Peyer's patch (tissue), 4 donors: ENCODE results near the gene KCNQ1. TPM values are rescaled to one million over a fixed set of nuclear protein-coding genes. Genes with fewer than 3 reads are reported as not detected.

Source experiments
- DNase-seq, 3 donors: peaks; one replicate each; pipeline ENCODE4 v3.0.0-alpha.2; 2017 to 2019
- H3K27ac ChIP-seq, 4 donors: fragments of 200-600 bp; sonication (generic); one replicate each; pipeline ENCODE4 v1.5.1; 2016 to 2019
- H3K27me3 ChIP-seq, 2 donors: fragments of 200-600 bp; sonication (generic); one replicate each; pipeline ENCODE4 v1.5.1; 2019
- H3K36me3 ChIP-seq, 3 donors: fragments of 200-600 bp; sonication (generic); one replicate each; pipeline ENCODE4 v1.5.1; 2016 to 2019
- H3K4me1 ChIP-seq, 4 donors: fragments of 200-600 bp; sonication (generic); one replicate each; pipeline ENCODE4 v1.5.1; 2016 to 2019
- H3K4me3 ChIP-seq, 4 donors: fragments of 200-600 bp; sonication (generic); 1 replicate in 3 of 4; 2 replicates in 1 of 4; pipeline ENCODE4 v1.5.1; 2016 to 2019; ENCODE audit warnings: mild to moderate bottlenecking in 1 of 4
- H3K9me3 ChIP-seq, 4 donors: fragments of 200-600 bp; sonication (generic); one replicate each; pipeline ENCODE4 v1.5.1; 2016 to 2019; ENCODE audit warnings: mild to moderate bottlenecking in 1 of 4
- CTCF ChIP-seq, 6 experiments: fragments of 450-650 bp in 4 of 6; fragments of 200-600 bp in 2 of 6; sonication (generic) in 1 of 6; IDR thresholded peaks; one replicate each; pipeline ENCODE4 v1.5.1; 2017 to 2019; ENCODE audit warnings: antibody characterized with exemption in 6 of 6, mild to moderate bottlenecking in 3 of 6, moderate library complexity in 1 of 6
- POLR2A ChIP-seq, 2 donors: fragments of 450-650 bp; IDR thresholded peaks; one replicate each; pipeline ENCODE4 v1.5.1; 2017; ENCODE audit warnings: antibody characterized with exemption in 2 of 2, mild to moderate bottlenecking in 2 of 2, moderate library complexity in 2 of 2
- total RNA-seq, 4 donors: library from RNA; depleted of rRNA; stranded (reverse); fragments of >200 nt; gene quantifications; one replicate each; pipeline ENCODE4 v1.1.0, GENCODE V29; 2016

The KCNQ1 gene
- total RNA-seq, 4 donors from 2014 or later, result 50.6 to 66.4 (median 54.2) TPM

DNA sequence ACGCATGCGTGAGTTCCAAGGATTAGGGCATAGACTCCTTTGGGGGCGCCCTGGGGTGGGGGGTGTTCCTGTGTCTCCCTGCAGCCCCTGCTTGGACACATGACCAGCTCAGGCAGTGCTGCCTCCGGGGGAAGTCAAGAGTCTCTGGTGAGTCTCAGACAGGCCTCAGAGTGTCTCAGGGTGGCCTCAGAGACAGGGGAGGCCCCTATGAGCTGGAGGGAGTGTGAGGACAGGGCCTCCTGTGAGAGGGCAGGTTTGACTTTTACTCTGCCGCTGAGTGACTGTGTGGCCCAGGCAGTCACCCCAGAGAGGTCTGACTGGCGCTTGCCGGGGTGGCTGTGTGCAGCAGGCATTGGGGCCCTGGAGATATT, 296.2 kb downstream of the KCNQ1 start:
- no peak overlapping the region for H3K4me3 ChIP-seq
- no peak for TF ChIP-seq CTCF (IDR thresholded peaks at IDR 0.05)
- no peak for TF ChIP-seq POLR2A (IDR thresholded peaks at IDR 0.05)
- H3K9me3 ChIP-seq, result no peaks in the 10 kb centered on the region
- H3K4me1 ChIP-seq, result peaks cover 0 to 23% (median 2%) of the 10 kb centered on the region in 4 donors
- H3K27ac ChIP-seq, result no peak overlapping the region
- DNase-seq, result no peak
- H3K36me3 ChIP-seq, result no peaks in the 10 kb centered on the region
- no peaks in the 10 kb centered on the region for H3K27me3 ChIP-seq

DNA sequence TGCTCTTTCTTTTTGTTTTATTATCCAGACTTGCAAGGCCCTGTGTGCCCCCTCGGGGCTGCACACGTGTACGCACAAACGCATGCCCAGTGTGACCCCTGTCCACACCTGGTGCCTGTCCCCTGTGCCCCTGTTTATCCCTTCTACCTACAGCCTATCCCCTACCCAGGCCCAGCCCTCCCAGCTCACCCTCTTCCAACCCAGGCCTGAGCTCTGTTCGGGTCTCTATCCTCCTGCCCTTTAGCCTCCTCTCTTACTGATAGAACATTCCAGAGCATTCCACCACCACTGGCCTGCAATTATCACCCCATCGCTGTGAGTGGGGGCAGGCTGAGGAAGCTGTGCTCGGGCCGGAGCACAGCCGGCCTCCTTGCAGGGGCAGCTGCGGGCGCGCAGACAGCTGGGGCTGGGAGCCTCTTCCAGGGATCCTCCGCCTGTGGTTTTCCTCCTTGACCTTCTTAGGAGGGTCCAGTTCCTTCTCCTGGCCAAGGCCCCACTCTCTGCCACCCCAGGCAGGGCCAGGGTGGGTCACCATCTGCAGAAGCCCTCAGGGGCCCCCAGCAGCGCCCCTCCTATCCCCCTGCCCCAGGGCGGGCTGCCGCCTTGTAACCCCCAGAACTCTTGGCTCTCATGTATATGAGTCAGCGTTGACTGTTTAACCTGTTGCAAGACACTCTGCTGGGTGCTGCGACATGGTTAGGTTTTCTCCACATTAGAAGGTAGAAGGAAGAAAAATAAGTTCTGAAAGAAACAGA, 296.7 kb downstream of the KCNQ1 start:
- peak overlapping the region in 1 of 4 donors; percentile 31 for H3K27ac ChIP-seq
- no peaks in the 10 kb centered on the region for H3K9me3 ChIP-seq
- no peak overlapping the region for H3K4me3 ChIP-seq
- peaks cover 0 to 17% (median 2%) of the 10 kb centered on the region in 4 donors for H3K4me1 ChIP-seq
- peak in 1 of 3 donors; percentile 47 for DNase-seq
- no peak for TF ChIP-seq POLR2A (IDR thresholded peaks at IDR 0.05)
- no peaks in the 10 kb centered on the region for H3K36me3 ChIP-seq
- no peaks in the 10 kb centered on the region for H3K27me3 ChIP-seq

DNA sequence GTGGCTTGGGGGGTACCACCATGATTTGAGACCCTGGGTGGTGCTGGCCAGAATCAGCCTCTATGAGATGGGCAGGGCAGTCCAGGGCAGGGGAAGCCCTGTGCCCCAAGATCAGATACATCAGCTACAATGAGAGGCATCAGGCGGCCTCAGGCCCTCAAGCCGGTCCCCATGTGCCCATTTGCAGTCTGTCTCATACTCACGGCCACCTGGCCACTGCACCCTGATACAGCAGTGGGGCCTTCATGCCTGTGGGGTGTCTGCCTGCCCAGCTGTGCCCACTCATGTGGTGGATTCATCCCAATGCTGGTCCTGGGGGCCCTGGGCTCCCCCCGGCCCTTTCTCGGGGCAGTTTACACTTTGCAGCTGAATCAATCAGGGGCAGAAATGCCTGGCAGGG, 297.4 kb downstream of the KCNQ1 start:
- Histone ChIP-seq H3K4me1 (peaks cover 0 to 10% (median 0%) of the 10 kb centered on the region in 4 donors), H3K4me3 (no peak overlapping the region), H3K27me3 (no peaks in the 10 kb centered on the region), H3K9me3 (no peaks in the 10 kb centered on the region), H3K27ac (peak overlapping the region in 1 of 4 donors; percentile 31), H3K36me3 (no peaks in the 10 kb centered on the region)
- no peak for TF ChIP-seq POLR2A (IDR thresholded peaks at IDR 0.05)
- no peak for TF ChIP-seq CTCF (IDR thresholded peaks at IDR 0.05)
- DNase-seq, result peak in 1 of 3 donors; percentile 46

- H3K27ac ChIP-seq, result no peak overlapping the region
- no peak for TF ChIP-seq POLR2A (IDR thresholded peaks at IDR 0.05)
- TF ChIP-seq CTCF (IDR thresholded peaks at IDR 0.05), result no peak
These were observed 298.0 kb downstream of the KCNQ1 start for GRCh38 chr11:2742611-2743426.

DNA sequence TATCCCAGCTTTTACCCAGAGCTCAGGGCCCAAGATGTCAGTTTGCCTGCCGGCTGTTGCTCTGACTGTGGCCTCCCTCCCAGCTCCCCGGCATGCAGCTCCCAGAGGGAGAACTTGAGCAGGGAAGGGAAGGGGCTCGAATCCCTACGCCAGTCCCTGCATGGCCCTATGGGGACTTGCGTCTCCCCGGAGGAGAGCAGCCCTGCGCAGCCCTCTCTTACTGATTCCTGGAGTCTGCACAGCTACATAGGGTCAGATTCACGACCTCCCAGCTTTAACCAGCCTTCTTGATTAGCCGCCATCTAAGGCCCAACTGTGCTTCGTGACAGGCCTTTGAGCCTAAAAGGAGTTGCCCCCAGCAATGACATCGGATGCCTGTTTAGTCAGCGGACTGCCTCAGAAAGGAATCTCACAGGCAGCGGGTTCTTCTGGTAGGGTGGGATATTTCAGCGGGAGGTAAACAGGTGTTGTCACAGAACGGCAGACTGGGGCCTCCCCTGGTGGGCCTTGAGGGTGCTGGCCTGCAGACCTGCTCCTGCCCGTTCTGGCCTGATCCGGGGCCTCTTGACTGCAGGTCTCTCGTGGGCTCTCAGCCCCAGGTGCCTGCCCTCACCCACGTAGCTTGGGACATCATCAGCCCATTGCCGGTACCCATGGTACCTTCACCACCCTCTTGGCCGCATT, 298.8 kb downstream of the KCNQ1 start:
- DNase-seq, result peak in 1 of 3 donors; percentile 42
- no peaks in the 10 kb centered on the region for H3K4me1 ChIP-seq
- no peaks in the 10 kb centered on the region for H3K9me3 ChIP-seq
- H3K27me3 ChIP-seq, result no peaks in the 10 kb centered on the region
- no peak overlapping the region for H3K4me3 ChIP-seq
- TF ChIP-seq CTCF (IDR thresholded peaks at IDR 0.05) (no peak), POLR2A (IDR thresholded peaks at IDR 0.05) (no peak)
- H3K36me3 ChIP-seq, result no peaks in the 10 kb centered on the region
- no peak overlapping the region for H3K27ac ChIP-seq

More at GRCh38 chr11:2742611-2743426, 298.0 kb downstream of the KCNQ1 start:
- Histone ChIP-seq H3K4me1 (peaks cover 0 to 4% (median 0%) of the 10 kb centered on the region in 4 donors), H3K36me3 (no peaks in the 10 kb centered on the region), H3K27me3 (no peaks in the 10 kb centered on the region), H3K9me3 (no peaks in the 10 kb centered on the region), H3K4me3 (no peak overlapping the region)
- DNase-seq, result peak in 1 of 3 donors; percentile 42
